ENCODE results near the gene RNF220.
A peak's percentile ranks its signal among the peaks of the same experiment; 100 is the strongest.
"Not testable (repeated sequence)": the region's sequence is repeated elsewhere in the genome, so short reads cannot be mapped to it uniquely, and the experiment has no call there.

The RNF220 gene

GRCh38 chr1:44485229-44485933 is 80.3 kb downstream of the RNF220 start:
- FAIRE-seq: no peak
- peak; percentile 59 for DNase-seq (ENCODE audit: insufficient read length, low spot score)

GRCh38 chr1:44485934-44486460 is 80.9 kb downstream of the RNF220 start:
- no peak for DNase-seq (ENCODE audit: insufficient read length, low spot score)
- FAIRE-seq: no peak

- FAIRE-seq: no peak
- DNase-seq (ENCODE audit: insufficient read length, low spot score): no peak
These were observed 84.4 kb downstream of the RNF220 start for GRCh38 chr1:44489481-44489880.

GRCh38 chr1:44496541-44497171 is 91.6 kb downstream of the RNF220 start:
- FAIRE-seq (no peak), DNase-seq (ENCODE audit: insufficient read length, low spot score) (no peak)

- DNase-seq (ENCODE audit: insufficient read length, low spot score) (no peak), FAIRE-seq (no peak)
These were observed 92.5 kb downstream of the RNF220 start for GRCh38 chr1:44497422-44498170.

- FAIRE-seq (no peak), DNase-seq (ENCODE audit: insufficient read length, low spot score) (no peak)
These were observed 94.3 kb downstream of the RNF220 start for GRCh38 chr1:44499306-44499705.

- FAIRE-seq: no peak
These were observed 95.4 kb downstream of the RNF220 start for GRCh38 chr1:44500181-44501046.

GRCh38 chr1:44501047-44501890 is 96.2 kb downstream of the RNF220 start:
- DNase-seq (ENCODE audit: insufficient read length, low spot score): no peak

More at GRCh38 chr1:44500181-44501046, 95.4 kb downstream of the RNF220 start:
- peak; percentile 15 for DNase-seq (ENCODE audit: insufficient read length, low spot score)

GRCh38 chr1:44502823-44503222 is 97.8 kb downstream of the RNF220 start:
- FAIRE-seq; DNase-seq (ENCODE audit: insufficient read length, low spot score): not testable (repeated sequence)

More at GRCh38 chr1:44501047-44501890, 96.2 kb downstream of the RNF220 start:
- no peak for FAIRE-seq

GRCh38 chr1:44503625-44504024 is 98.6 kb downstream of the RNF220 start:
- FAIRE-seq: no peak
- no peak for DNase-seq (ENCODE audit: insufficient read length, low spot score)

GRCh38 chr1:44505210-44505993 is 100.3 kb downstream of the RNF220 start:
- no peak for FAIRE-seq
- DNase-seq (ENCODE audit: insufficient read length, low spot score): no peak

GRCh38 chr1:44507490-44508396 is 102.7 kb downstream of the RNF220 start:
- FAIRE-seq (no peak), DNase-seq (ENCODE audit: insufficient read length, low spot score) (no peak)

GRCh38 chr1:44508397-44508745 is 103.3 kb downstream of the RNF220 start:
- FAIRE-seq: no peak
- no peak for DNase-seq (ENCODE audit: insufficient read length, low spot score)

GRCh38 chr1:44511363-44511762 is 106.3 kb downstream of the RNF220 start:
- FAIRE-seq (no peak), DNase-seq (ENCODE audit: insufficient read length, low spot score) (no peak)

- DNase-seq (ENCODE audit: insufficient read length, low spot score) (no peak), FAIRE-seq (no peak)
These were observed 106.7 kb downstream of the RNF220 start for GRCh38 chr1:44511769-44512168.

- DNase-seq (ENCODE audit: insufficient read length, low spot score): no peak
- no peak for FAIRE-seq
These were observed 107.3 kb downstream of the RNF220 start for GRCh38 chr1:44512313-44512885.

- DNase-seq (ENCODE audit: insufficient read length, low spot score): no peak
- FAIRE-seq: no peak
These were observed 108.1 kb downstream of the RNF220 start for GRCh38 chr1:44513111-44513510.
